NAMALWA (cell line): ENCODE results near the gene TIMM8B.
"Not testable (repeated sequence)": the region's sequence is repeated elsewhere in the genome, so short reads cannot be mapped to it uniquely, and the experiment has no call there.

ENCODE experiments used
- DNase-seq: peaks from one replicate; pipeline ENCODE4 v3.0.0-alpha.2; 2015; ENCODE audit warnings: low spot score

Gene TIMM8B

DNA sequence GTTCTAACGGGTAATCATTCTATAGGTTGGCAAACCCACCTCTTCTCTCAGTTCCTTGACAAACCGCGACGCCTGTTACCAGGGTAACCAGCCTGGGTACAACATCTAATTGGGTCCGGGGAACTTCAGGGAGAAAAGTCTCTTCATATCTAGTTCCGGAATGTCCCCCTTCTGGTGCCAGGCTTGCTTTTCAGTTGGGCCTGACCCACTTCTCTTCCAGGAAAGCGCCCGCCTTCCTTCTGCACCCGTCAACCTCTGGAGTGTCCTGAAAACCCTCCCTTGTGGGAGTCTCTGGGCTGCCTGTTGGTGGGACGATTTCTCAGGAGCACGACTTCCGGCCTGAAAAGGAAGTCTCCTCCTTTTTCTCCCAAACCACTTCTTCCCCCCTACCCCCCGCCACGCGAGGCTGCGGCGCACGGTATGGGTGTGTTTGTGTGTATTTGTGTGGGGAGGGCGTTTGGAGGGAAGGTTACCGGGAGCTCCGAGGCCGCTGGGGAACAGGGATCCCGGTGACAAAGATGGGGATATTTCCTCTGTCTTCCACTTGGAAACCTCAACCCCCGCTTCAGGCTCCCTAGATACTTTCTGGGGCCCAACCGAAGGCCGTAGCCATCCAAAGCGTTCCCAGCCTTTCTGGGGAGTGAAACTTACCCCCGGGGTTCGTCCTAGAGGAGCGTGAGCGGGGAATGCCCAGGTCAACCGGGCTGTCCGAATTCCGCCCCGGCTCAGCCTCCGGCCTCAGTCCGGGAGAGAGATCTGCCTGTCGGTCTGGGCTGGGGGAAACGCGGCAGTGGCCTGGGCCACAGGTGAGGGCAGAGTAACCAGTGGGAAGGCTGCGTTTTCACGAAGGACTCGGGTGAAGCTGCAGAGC is 12.4 kb downstream of the TIMM8B start, which contains the start of the genes NKAPD1 and PIH1D2:
Gene NKAPD1, plus strand, starts transcription at position 359 of the 871 bp plus-strand sequence. CDS start 1,276 bp downstream, outside the sequence.
Gene PIH1D2, minus strand, starts transcription at position 77 of the 871 bp plus-strand sequence. CDS start 843 bp downstream, outside the sequence.
- peak; percentile 91 for DNase-seq

DNA sequence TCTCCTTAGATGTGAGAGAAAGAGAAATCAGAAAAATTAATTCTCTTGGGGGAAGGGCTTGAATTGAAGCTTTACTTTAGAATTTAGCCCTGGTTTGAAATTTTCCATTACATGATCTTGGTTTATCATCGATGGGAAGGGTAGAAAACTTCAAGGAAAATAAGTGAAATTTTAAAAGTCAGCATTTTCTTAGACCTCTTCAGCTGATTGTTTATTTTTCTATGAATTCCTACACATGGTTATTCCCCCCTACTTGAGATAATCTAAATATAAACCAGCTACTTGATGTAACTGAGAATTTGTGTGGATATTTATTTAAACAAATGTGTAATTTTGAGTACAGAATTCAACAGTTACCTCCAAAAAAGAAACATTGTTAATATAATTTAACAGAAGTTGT is 23.6 kb downstream of the TIMM8B start:
- DNase-seq = no peak

DNA sequence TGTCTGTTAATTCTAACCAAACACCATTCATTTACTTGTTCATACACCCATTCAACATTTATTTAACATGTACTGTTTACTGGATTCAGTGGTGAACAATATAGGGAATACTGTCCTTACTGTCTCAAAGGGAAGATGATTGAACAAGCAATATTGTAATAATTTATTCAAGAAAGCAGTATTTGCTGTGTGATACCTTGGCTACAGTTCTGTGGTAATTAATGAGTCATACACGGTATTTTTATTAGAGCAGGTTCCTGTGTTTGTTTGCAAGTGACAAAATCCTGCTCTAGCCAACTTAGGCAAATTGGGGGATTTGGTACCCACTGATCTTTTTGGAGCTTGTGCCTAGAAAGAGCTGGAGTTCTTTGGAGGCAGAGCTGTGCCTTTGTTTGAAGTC is 28.5 kb downstream of the TIMM8B start:
- DNase-seq = no peak

DNA sequence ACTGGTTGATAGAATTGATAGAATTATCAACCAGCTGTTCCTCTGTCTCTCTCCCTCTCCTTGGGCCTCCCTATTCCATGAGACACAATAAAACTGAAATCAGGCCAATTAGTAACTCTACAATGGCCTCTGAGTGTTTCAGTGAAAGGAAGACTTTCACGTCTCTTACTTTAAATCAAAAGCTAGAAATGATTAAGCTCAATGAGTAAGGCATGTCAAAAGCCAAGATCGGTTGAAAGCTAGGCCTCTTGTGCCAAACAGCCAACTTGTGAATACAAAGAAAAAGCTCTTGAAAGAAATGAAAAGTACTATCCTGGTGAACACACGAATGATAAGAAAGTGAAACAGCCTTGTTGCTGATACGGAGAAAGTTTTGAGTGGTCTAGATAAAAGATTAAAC is 29.4 kb downstream of the TIMM8B start:
- no peak for DNase-seq

DNA sequence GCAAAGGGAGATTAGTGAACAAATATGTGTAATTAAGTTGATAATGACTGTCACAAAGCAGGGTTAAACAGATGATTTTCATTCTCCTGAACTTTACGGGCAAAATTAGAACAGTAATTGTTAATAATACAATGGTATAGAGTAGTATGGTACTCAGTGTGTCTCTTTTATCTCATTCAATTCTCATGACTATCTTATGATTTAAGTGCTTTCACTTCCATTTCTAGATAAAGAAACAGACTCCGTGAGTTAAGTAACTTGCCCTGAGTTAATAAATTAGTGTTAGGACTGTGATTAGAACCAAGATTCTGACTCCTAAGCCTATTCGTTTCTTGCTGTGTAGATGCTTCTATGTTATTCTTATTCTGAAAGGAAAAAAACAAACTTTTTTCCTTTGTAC is 34.8 kb downstream of the TIMM8B start:
- no peak for DNase-seq

DNA sequence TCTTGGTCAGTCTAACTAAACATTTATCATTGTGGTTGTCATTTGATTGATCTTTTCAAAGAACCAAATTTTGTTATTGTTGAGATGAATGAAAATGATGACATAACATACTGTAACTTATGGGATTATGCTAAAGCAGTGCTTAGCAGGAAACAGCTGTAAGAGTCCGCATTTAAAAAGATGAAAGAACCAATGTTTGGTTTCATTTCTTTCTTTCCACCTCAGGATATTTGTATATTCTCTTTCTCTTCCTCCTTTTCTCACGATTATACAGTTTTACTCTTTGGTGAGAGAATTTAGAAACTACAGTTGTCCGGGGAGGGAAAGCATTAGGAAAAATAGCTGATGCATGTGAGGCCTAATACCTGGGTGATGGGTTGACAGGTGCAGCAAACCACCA is 35.8 kb downstream of the TIMM8B start:
- DNase-seq = peak; percentile 54

DNA sequence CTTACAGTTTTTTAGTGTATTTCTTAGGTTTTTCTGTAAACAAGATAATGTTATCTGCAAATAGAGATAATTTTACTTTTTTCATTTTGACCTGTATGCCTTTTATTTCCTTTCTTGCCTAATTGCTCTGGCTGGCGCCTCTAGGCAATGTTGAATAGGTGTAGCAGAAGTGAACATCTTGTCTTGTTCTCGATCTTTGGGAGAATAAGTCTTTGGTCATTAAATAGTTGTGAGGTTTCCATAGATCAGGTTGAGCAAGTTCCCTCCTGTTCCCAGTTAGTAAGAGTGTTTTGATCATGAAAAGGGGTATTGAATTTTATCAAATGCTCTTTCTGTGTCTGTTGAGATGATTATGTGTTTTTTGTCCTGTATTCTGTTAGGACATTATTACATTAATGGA is 36.8 kb downstream of the TIMM8B start:
- DNase-seq = no peak

DNA sequence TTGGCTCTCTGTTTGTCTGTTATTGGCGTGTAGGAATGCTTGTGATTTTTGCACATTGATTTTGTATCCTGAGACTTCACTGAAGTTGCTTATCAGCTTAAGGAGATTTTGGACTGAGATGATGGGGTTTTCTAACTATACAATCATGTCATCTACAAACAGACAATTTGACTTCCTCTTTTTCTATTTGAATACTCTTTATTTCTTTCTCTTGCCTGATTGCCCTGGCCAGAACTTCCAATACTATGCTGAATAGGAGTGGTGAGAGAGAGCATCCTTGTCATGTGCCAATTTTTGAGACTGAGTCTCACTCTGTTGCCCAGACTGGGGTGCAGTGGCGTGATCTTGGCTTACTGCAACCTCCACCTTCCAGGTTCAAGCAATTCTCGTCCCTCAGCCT is 38.3 kb downstream of the TIMM8B start:
- not testable (repeated sequence) for DNase-seq

DNA sequence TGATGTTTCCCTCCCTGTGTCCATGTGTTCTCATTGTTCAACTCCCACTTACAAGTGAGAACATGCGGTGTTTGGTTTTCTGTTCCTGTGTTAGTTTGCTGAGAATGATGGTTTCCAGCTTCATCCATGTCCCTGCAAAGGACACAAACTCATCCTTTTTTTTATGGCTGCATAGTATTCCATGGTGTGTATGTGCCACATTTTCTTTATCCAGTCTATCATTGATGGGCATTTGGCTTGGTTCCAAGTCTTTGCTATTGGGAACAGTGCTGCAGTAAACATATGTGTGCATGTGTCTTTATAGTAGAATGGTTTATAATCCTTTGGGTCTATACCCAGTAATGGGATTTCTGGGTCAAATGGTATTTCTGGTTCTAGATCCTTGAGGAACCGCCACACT is 39.9 kb downstream of the TIMM8B start:
- not testable (repeated sequence) for DNase-seq

DNA sequence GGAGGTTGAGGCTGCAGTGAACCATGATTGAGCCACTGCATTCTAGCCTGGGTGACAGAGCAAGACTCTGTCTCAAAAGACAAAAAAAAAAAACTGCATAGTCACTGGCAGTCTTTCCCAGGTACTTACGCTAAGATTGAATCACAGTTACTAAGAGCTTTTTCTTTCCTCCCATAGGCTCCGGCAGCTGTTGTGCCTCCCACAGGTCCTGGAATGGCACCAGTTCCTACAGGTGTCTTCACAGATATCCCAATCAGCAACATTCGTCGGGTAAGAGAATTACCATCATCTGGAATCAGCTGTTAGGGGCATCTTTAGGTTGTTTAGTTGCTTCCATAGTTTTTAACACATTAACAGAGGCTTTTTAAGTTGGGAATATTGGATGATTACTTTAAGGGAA is 41.6 kb downstream of the TIMM8B start:
- DNase-seq = no peak

DNA sequence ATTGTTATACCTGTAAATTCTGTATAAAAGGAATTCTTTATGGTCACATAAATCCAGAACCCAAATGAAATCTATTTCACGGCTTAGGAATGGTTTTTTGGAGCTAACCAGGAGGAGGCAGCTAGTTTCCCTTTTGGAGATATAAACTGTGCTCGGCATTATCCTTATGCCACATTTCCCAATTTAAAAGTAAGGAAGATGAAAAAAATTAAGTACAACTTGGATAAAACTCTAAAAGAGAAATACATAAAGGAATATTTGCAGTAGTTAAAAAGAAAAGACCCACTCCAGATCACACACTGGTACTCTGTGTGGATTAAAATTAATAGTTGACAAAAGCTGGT is 43.6 kb downstream of the TIMM8B start:
- DNase-seq = no peak

DNA sequence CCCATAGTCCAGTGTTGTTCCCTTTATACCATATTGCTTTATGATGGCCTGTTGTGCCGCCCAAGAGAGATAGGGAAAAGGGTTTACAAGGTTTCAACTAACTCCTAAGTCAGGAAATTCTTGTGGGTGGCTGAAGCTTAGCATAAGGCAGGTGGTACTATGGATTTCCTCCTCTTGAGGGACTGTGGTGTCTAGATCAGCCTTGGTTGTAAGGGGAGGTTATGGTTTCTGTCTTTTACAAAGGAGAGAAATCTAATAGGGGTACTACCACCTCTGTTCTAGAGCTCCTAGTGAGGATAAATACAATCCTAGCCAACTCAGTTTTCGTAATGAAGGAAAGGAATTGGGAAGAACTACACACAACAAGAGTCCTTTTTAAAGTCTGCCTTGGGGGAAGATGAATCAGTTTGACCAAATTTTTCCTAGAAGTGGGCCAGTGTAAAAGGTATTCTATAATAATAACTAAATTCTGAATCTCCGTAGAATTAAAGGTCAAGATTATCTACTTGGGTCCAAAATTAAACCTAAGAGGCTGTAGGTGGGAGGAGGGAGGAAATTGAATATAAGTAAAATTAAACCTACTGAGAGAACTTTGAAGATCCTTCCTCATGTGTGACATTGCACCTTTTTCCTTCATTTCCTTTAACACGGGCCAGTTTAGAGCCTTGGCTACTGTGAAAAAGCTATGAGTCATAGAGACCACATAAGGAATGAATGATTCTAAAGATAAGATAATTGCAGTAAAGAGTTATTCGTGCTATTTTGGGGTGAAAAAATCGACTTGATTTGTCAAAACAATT is 44.2 kb downstream of the TIMM8B start:
- DNase-seq = no peak

DNA sequence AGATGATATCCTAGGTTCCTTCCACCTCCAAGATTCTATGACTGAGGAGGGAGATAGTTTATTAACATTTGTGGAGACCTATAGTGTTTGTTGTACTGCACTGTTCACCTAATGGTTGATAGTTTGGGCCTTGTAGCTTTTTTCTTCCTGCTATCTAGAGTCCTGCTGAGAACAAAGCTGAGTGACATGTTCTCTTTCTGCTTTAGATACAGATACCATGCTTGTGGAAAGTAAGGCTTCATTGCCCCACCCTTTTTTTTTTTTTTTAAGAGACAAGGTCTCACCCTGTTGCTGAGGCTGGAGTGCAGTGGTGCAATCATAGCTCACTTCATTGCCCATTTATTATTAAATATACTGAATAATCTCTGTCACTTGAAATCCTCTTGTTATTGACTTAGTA is 49.0 kb downstream of the TIMM8B start:
- no peak for DNase-seq
